Ammon's horn (tissue), 1 donor: Measurements from ENCODE around the gene LEF1.

ENCODE experiments used
- DNase-seq: peaks from one replicate; pipeline ENCODE4 v3.0.0-alpha.2; 2016; ENCODE audit warnings: low spot score

LEF1 gene

DNA sequence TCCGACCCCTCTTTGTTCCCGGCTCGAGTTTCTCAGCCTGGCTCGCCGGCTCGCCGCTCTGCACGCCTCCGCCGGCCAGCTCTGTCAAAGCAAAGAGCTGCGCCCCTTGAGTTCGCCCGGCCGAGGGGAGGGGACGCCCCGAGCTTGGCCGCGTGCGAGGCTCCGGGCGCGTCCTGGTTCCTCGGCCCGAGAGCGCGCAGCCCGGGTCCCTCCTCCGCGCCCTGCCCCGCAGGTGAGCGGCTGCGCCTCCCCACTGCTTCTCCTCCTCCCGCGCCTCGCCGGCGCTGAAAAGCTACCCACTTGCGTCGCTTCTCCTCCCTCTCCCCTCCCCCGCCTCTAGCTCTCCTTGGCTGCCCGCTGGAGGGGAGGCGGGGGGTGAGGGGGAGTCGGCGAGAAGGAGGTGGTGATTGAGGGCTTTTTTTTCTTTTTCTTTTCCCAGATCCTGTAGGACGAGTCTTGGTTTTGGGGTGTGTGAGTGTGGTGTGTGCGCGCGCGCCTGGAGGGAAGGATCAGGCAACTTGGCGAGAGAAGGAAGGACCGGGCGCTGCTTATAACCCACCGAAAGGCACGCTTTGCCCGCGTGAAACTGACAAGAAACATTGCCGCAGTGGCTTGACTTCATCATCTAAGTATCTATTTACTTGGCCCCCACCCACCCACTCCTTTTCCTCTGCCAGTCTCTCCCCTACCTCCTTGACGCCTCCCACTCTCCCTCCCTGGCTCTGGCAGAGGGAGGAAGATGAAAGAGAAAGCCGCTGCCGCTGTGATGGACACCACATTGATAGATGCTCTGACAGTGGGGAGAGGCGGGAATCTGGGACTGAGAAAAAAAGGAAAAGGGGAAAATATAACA lies at the start of gene LEF1:
TSS of gene LEF1 (minus strand) at position 262 of the 853 bp plus-strand sequence. CDS start 1,165 bp downstream, outside the sequence.
- no peak for DNase-seq

DNA sequence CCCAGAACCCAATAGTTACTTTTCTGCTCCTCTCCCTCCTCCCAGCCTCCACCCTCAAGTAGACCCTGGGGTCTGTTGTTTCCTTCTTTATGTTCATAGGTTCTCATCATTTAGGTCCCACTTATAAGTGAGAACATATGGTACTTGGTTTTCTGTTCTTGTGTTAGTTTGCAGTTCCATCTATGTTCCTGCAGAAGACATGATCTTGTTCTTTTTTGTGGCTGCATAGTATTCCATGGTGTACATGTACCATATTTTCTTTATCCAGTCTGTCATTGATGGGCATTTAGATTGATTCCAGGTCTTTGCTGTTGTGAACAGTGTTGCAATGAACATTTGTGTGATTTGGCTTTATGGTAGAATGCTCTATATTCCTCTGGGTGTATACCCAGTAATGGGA lies 47.8 kb upstream of the LEF1 start:
- no peak for DNase-seq

DNA sequence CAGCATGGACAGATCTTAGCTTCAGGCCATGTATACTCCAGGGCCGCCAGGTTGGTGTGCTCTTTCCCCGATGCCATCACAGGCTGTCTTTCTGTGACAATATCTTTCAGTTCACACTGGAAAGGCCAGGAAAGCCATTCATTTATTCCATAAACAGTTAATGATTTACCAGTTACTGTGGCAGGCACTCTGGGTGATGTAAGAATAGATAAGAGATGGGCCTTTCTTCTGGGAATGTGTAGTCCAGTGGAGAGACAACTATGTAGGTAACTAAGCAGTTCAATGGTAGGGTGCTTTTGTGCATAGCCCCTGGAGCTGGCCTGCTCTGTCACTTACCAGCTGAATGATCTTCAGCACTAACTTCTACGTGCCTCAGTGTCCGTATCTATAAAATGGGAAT lies 46.3 kb upstream of the LEF1 start:
- DNase-seq, result no peak

DNA sequence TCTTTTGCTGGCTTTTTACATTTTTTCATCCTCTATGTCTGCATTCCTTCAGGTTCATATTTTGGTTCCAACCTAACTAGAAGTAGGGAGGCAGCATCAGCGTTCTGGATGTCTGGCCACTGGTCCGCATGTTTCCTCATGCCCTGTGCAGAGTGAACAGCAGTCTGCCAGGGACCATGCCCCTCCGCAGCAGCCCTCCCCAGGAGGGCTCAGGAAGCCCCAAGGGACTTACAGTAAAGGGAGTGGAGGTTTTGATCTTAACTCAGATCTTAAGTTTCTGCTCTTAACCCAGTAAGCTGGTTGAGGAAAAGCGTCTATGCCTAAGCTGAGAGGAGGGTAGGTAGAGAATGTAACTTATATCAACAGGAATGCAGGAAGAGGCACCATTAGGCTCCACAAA lies 45.0 kb upstream of the LEF1 start:
- no peak for DNase-seq

DNA sequence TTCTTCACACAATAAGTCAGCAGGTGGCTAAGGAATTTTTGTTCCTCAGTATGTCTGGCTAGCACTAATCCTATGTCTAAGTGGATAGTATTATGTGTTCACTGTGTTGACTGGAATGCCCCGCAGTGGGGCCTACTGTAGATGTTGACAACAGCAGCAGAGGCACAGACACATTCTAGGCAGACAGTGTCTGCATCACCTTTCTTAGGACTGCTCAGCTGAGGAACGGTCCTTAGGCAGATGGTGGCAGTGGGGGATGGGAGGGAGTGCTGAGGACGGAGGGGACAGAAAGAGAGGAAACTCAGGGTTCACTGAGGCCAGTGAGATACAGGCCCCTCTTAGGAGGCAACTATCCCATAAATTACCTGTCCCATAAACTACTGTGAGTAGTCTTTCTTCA lies 44.6 kb upstream of the LEF1 start:
- no peak for DNase-seq

DNA sequence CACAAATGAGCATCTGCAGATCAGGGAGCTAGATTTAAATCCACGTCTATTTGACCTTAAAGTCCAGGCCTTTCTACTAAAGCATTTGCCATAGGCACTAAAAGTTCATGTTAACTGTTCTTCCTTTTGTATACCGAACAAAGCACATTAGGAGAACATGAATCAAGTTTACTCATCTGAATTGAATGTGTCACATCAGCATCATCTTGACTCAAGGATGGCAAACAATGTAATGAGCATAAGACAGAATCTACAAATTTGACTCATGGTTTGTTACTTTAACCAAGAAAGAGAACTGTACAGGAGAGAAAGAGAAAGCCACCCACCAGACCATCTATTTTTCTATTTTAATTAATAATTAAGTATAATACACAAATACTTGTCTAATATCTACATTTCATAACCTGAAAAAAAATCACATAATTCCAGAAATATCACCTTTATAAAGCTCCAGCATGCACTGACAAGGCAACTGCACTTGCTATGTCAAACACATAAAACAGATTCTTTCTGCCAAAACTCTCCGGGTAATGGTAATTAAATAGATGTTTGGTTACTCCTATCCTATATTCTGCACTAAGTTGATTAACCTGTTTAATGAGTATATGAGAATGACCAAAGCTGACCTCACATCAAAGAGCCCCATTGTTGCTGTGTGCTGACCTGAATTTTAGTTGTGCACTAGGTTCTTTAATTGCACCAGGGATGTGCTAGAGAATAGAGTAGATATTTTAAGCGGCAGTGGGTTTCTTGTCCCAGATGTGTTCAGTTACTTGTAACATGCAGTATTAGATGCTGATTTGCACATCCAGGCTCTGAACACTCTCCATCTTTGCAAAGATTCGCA lies 42.5 kb upstream of the LEF1 start:
- DNase-seq, result no peak

DNA sequence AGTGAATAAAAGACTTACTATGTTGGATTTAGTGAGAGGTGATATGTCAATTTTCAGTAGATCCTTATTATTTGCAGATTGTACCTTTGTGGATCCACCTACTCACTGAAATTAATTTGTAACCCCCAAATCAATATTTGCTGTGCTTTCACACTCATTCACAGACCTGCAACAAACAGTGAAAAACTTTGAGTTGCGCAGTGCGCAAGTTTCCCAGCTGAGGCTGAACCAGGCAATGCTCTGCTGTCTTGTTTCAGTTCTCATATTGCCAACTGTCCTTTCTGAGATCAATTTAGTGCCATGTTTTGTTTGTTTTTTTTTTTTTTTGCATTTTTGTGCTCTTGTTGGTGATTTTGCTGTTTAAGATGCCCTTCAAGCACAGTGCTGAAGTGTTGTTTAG lies 40.8 kb upstream of the LEF1 start:
- no peak for DNase-seq

DNA sequence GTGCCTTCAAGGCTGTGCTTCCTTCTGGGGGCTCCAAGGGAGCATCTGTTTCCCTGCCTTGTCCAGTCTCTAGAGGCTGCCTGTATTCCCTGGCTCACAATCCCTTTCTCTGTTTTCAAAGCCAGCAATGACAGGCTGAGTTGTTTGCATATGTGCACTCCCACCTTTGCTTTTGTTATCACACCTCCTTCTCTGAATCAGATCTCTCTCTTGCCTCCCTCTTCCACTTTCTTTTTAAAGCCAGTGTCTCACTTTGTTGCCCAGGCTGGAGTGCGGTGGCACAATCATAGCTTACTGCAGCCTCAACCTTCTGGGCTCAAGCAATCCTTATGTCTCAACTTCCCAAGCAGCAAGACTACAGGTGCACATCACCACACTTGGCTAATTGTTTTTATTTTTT lies 37.1 kb upstream of the LEF1 start:
- DNase-seq, result no peak

DNA sequence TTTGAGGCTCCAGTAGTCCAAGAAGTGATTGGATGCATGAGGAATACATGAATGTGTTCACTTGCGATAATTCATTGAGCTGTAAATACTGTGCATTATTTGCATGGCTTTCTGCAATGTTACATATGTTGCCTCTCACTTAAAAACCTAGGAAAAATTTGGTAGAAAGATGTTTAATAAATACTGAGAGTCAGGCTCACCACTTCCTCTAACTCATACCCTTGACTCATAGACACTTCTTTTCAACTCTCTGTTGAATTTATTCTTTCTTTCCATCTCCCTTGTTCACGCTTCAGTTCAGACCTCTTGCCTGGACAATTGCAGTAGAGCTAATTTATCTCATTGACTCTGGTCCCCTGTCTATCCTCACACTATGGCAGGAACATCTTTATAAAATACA lies 35.8 kb upstream of the LEF1 start:
- DNase-seq, result no peak

DNA sequence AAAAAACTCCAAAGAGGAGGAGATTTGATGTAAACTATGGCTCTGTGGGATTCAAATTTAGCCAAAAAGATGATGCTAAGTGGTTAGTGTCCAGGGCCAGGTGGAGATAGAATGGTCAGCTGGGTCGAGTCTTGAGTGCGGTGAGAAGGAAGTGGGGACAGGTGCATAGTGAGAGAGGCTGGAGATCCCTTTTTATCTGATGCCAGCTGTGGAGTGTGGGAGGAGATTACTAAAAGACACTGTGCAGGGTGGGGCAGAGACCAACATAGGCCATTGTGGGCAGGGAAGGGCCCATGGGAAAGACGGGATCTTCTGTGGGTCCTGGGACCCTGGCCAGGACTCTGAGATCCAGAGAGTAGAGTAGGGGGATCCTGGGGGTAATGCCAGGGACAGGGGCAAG lies 34.6 kb upstream of the LEF1 start:
- no peak for DNase-seq

DNA sequence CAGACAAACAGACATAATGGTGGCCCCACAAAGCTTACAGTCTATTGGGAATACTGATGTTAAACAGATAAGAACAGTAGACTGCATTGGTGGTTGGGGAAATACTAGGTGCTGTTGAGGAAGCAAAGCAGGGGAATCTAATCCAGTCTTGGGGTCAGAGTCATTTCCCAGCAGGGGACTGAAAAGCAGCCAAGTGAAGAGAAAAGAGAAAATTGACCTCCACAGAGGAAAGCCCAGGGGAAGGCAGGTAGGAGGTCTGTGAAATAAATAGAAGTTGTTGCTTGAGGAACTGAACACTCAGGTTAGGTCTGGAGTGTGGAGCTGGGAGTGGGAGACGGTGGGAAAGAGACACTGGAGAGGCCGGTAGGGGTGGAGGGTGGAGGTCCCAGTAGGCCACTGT lies 33.0 kb upstream of the LEF1 start:
- no peak for DNase-seq

DNA sequence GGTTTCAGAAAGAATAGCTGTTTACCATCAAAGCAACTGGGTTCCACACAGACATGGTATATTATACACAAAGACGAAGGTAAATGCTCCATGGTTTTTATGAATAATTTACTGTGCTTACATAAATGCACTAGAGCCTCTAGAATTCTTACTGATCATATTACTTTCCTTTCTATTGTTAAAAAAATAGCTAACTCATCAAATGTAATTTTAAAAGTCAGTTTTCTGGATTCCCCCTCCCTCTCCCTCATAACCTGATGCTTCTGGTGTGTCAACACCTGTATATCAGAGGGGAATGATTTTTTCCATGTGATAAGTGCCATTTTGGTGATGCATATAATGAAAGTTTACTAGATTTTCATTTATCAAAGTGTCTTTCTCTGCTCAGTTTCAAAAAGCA lies 31.1 kb upstream of the LEF1 start:
- no peak for DNase-seq

DNA sequence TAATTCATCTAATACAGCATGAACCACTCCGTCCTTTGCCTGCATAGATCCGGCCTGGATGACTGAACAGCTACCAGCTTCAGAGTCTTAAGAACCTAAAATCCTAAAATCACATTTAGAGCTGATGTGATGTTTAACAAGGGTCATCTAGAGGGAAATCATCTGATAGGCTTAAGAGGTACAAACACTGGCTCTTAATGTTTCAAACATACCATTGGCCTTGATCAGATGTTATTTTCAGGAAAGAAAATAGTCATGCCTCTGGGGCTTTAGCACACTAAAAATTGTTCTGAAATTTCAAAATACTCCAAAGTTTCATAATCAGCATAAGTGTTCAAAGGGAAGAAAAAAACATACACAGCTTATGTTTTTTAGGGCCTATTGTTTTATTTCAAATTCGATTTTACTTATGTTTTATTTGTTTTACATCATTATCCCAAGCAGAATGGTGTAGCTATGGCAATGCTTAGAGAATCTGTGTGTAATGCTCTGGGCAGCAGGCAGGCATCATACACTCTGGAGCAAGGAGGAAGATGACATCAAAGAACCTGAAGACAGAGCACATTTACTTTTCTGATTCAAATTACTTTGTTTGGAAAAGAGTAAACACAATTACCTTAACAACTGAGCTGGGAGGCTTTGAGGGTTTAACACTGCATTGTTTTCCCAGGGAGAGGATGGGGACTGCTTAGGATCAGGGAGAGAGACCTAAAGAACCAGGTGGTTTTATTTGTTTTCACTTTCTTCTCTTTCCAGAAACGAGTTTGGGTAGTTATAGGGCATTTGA lies 25.3 kb upstream of the LEF1 start:
- no peak for DNase-seq

DNA sequence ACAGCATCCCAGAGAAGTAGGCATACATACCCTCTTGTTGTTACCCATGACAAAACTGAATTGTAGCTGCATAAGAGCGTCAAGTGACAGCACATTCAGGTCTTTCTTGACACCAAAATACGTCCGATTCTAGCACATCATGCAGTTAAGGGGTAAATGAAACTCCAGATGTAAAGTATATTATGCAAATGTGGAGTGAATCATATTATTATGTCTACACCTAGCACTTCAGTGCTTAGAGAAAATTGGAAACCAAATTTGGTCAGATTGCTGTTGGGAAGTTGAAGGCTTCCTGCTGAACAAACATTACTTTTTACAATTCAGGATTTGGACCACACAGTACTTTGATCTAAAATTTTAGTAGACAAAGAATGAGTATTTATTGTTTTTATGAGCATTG lies 24.2 kb upstream of the LEF1 start:
- no peak for DNase-seq

DNA sequence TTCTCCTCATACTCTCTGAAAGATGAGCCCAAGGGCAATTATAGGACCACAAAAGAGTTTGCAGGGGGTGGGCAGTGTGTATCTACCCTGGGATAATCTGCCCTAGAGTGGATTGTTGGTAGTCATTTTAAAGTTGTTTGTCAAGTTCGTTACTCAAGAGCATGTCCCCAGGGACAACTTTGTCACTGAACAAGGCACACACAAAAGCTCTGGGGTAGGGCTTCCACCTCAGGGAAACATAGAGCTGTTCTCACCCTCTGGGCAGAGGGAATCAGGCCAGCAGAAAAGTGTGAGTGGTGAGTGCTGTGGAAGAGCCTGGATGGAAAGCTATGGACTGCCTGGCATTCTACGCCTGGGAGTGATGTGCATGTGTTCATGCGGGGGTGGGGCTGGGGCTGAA lies 23.3 kb upstream of the LEF1 start:
- no peak for DNase-seq

DNA sequence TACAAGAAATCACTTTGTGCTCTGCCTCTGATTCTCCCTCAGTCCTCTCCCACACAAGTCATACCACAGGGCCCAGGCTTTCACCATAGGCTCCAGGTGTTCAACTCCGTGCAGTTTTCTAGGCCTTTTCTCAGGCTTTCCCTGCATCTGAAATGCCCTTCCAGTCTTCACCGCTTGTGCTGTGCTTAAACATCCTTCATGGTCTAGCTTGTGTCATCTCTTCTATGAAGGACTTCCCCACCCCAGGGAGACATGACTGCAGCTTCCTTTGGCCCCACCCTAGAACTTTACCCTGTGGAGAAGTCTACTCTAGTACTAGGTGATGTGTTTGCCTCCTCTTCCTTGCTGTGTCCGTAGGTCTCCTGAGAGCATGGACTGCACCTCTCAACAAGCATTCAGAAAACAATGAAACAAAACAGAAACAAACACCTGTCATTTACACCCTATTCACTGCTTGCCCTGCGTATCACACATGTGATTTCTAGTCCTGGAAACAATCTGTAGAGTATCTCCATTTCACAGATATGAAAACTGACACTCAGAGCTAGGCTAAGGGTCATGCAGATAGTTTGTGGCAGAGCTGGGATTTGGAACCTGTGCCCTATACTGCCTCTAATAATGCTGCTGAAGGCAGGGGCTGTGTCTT lies 22.7 kb upstream of the LEF1 start:
- no peak for DNase-seq

DNA sequence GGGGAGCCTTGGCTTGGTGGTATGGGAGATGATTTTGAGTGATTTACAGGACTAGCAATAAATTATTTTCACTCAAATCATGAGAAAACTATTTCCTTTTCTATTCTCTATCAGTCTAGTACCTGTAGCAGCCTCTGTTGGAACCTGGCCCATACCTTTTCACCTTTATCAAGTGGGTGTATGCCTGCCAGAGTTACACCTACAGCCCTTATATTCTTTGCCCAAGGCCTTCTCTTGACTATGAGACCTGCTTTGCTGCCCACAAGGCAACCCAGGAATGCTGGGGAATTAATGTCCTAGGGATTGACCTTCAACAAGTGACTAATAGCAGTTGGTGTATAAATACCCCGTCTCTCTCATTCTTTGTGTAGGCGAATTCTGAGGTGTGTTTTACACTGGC lies 20.0 kb upstream of the LEF1 start:
- DNase-seq, result no peak

DNA sequence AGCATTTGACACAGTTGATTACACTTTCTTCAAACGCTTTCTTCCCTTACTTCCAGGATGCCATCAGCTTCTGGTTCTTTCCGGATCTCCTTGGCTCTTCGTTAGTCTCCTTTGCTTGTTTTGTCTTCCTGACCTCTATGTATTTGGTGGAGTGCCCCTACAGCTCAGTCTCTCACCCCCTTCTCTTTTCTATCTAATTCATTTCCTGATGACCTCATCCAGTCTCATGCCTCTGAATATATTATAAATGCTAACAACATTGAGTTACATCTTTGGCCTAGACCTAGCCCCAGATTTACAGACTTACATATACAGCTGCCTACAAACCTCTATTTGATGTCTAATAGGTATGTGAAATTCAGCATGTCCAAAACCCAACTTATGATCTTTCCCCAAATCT lies 16.5 kb upstream of the LEF1 start:
- no peak for DNase-seq

DNA sequence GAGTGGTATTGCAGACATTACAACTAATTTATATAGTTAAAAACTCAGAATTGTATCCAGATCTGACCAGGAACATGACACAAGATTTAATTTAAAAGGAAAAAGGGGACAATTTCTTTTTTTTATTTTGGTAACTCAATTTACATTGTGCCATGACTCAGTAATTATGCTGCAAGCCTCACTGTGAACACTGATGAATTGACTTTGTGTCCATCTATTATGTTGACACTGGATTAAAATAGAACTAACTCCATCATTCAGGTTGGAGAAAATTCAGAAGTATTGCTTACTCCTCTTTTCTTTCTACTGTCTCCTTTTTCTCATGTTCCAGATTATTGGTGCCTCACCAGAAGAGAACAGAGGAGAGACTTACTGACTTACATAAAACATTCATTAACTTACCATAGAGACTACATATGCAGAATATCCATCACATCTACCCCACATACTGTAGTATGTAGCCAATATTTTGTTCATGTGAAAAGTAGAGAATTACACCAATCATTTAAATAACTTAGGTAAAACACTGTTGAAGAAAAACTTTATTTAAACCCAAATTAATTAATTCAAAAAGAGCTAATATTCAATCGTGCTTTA lies 15.8 kb upstream of the LEF1 start:
- no peak for DNase-seq

DNA sequence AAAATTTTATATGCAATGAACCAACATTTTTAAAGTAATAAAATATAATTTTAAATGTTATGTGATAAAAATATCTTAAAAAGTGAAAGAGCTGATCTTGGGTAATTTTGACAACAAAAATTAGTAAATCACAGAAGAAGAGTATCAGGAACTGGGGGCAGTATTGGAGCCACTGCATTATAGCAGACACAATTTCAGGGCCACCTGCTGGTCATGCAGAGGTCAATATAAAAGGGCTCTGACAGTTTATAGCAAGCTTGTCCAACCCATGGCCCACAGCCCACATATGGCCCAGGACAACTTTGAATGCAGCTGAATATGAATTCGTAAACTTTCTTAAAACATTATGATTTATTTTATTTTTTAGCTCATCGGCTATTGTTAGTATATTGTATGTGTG lies 13.0 kb upstream of the LEF1 start:
- no peak for DNase-seq

DNA sequence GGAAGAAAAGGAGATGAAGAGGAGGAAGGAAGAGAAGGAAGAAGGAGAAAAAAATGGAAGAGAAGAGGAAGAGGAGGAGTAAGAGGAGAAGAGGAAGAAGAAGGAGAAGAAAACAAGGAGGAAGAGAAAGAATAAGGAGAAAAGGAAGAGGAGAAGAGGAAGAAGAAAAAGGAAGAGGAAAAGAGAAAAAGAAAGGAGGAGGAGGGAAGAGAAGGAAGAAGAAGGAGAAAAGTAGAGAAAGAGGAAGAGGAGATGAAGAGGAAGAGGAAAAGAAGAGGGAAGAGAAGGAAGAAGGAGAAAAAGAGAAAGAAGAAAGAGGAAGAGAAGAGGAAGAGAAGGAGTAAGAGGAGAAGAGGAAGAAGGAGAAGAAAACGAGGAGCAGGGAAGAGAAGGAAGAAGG lies 11.8 kb upstream of the LEF1 start:
- DNase-seq, result no peak

DNA sequence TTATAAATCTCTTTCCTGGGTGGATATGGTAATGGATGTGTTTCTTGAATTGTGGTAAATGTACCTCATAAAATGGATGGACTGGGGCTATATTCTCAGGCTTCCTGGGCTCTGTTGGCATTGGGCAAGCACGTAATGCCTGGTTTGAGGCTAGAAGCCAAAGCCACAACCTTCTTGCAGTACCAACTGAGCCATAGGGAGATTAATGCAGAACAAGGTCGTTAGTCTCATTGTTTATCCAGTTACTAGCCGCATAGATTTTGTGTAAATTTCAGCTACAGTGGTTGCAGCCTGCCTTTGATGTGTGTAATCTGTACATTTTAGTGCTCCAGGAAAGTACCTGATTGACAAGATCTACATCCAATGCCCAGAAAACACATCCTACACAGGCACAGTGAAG lies 7.2 kb upstream of the LEF1 start:
- no peak for DNase-seq
